Right lung (tissue), 5 donors: ENCODE measurements around the gene FAM187B. TPM values are rescaled to one million over a fixed set of nuclear protein-coding genes. Genes with fewer than 3 reads are reported as not detected.
A peak's percentile ranks its signal among the peaks of the same experiment; 100 is the strongest.
"Not testable (repeated sequence)": the region's sequence is repeated elsewhere in the genome, so short reads cannot be mapped to it uniquely, and the experiment has no call there.

ENCODE experiments used
- DNase-seq, 2 donors: peaks; one replicate each; pipeline ENCODE4 v3.0.0-alpha.2; 2013
- polyA plus RNA-seq, 5 donors: library from polyadenylated mRNA; unstranded; fragments of 120-200 nt; gene quantifications; one replicate each; pipeline versions ENCODE4 v1.2.1 to v1.2.3, GENCODE V29; 2013; ENCODE audit warnings: inconsistent platforms in 1 of 5, low replicate concordance in 1 of 5; ENCODE audit not compliant: insufficient read length in 5 of 5, insufficient read depth in 1 of 5

The FAM187B gene
- polyA plus RNA-seq, 5 donors = 0.09 to 0.18 TPM; not detected in 3

DNA sequence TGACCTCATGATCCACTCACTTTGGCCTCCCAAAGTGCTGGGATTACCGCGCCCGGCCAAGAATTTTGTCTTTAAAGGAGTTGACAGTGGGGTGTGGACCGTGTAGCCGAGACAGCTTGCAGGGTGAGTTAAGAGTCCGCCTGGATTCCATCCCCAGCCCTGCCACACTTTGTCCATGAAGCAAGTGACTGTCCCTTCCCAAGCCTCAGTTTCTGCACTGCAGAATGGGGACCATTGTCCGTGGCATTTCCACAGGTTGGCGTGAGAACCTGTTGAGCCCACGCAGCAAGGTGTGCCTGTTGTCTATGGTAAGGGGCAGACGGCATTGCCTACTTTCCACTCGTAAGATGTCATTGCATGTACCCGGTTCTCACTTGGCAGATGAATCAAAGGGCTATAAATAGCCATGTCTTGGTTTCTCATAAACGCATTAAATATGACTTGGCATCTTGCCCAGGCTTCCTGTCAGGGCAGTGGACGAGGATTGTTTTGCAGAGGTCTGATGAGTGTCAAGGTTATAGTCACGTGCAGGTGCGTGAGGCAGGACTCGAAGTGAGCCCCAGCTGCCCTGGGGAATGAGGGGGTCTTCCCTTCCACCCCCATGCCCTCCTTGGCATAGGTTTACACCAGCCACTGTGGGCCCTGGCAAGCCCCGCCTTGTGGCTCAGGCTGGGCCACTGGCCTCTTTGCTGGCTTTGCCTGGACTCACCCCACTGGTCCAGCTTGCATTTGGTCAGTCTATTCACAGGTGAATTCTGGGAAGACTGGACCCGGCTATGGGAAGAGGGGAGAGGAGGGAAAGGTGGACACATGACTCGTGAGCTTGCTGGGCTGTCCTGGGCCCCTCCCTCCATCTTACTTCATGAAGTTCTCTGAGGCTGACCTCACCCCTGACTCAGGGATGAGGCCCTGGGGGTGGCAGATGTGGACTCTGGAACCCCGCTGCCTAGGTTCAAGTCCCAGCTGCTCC is 14.6 kb downstream of the FAM187B start:
- peak; percentile 75 to 79 for DNase-seq

DNA sequence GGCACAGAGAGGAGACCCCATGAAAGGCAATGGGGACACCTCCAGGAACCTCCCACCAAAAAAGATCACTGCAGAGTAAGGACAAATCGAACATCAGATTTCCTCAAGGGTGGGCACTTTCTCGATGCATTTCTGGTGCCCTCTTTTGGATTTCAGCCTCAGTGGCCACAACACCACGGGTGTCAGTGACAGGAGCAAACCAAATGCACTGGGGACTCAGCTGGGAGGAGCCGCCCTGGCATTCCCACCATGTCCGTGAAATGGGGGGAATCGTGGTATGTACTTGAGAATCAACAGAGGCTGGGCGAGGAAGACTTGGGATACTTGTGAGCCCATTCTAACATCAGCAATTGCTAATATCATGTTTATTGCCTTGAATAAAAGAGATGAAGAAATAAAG is 16.3 kb downstream of the FAM187B start:
- no peak for DNase-seq

DNA sequence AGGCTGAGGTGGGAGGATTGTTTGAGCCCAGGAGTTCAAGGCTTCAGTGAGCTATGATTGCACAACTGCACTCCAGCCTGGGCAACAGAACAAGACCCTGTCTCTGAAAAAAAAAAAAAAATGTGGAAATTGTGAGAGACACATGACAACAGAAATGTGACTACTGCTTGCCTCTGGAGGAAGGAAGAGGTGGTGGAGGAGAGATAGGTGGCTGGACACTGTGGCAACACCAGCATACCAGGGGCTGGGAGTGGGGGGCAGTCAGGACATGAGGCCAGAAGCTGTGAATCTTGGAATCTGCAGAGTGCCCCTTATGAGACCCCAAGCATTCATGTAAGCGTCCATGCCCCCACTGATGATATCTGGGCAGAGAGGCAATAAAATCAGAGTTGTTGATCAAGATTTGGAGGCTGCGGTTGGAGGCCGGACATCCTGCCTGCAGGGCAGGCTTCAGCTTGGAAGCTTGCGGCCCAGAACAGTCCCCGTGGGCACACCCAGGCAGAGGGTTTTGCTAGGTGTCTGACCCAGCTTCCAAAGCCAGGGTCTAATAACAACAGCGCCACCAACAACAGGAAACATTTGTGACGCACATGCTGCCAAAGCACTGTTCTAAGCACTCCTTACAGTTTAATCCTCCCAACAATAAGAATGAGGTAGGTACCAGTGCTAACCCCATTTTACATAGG is 16.9 kb downstream of the FAM187B start:
- no peak for DNase-seq

DNA sequence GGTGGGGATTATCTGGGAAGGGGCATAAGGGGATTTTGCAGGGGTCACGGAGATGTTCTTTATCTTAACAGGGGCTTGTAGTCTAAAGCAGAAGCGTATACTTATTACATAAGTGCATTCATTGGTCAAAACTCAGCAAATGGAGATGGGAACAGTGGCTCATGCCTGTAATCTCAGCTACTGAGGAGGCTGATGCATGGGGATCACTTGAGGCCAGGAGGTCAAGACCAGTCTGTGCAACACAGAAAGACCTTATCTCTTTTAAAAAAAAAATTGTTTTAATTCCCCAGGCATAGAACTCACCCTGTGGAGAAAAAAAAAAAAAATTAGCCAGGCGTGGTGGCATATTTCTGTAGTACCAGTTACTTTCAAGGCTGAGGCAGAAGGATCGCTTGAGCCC is 18.9 kb downstream of the FAM187B start:
- no peak for DNase-seq

DNA sequence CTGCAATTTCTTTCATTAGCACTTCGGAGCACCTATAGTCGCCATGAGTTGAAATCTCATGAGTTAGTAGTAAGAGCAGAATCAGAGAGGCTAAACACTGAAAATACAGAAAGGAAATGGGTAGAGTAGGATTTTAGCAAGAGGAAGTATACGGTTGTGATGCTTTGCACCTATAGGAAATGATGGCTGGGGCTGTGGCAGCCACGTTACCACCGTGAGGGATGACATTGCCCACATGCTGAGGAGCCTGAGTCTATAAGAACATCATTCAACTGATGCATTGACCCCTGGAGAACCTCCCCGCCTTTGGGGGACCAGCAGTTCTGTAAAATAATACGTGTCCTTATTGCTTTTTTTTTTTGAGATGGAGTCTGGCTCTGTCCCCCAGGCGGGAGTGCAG is 20.4 kb downstream of the FAM187B start:
- no peak for DNase-seq

DNA sequence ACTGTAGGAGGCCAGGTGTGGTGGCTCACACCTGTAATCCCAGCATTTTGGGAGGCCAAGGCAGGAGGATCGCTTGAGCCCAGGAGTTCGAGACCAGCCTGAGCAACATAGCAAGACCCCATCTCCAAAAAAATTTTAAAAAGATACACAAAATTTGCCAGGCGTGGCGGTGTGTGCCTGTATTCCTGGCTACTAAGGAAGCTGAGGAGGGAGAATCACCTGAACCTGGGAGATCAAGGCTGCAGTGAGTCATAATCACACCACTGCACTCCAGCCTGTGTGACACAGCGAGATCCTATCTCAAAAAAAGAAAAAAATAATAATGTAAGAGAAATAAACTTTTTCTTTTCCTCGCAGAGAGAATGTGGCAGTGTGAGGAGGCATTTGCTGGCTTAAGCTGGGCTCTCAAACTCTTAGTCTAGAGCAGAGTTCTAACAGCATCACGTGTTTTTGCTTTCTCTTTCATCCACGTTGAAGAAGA is 21.1 kb downstream of the FAM187B start:
- DNase-seq = no peak

DNA sequence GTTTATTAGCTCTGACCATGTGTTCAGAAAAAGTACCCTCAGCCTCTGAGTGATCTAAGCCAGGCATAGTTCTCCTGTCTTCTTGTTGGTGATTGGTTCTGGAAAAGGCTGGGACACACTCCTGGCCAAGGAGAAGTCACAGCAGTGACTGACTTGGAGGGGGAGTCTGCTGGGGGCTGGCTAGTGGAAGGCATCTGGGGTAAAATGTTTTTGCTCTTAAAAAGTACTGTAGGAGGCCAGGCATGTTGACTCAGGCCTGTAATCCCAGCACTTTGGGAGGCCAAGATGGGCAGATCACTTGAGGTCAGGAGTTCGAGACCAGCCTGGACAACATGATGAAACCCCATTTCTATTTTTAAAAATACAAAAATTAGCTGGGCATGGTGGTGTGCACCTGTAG is 21.7 kb downstream of the FAM187B start:
- DNase-seq = no peak

DNA sequence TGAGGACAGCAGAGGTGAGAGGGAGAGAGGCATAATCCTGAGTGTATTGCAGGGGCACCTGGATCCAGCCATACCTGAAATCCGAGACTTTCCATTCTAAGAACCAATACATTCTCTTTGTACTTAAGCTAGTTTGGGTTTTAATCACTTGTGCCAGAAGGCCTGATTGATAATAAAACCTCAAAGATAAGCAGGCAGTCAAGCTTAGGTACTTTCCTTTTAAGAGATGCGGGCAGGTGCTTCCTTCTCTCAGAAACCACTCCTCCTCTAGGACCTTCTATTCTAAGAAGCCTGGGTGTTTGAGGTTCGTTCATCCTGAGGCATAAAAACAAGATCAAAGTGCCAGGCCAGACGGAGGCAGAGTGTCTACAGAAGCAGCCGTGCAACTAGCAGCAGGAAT is 22.2 kb downstream of the FAM187B start:
- no peak for DNase-seq

DNA sequence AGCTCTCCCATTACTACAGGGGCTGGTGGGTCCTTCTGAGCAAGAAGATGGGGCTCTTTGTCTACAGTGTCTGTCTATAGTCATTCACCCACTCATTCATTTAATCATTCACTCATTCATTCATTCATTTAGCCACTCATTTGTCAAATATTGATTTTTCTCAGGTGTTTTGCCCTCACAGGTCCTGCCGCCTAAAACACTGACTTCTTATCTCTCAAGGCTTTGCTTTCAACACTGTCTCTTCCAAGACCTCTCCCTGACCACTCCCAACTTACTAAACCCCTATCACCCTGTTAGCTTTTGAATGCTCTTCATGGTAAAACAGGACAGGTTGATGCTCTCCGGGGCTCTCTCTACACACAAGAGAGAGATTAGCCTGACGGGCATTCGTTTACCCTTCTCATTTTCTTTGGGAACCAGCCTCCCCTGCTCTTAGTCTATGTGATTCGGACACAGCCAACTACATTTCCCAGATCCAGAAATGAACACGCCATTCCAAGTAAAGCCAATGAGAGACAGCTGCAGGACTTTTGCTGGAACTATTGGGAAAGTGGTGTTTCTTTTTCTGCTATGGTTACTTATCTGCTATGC is 22.7 kb downstream of the FAM187B start:
- DNase-seq = no peak

DNA sequence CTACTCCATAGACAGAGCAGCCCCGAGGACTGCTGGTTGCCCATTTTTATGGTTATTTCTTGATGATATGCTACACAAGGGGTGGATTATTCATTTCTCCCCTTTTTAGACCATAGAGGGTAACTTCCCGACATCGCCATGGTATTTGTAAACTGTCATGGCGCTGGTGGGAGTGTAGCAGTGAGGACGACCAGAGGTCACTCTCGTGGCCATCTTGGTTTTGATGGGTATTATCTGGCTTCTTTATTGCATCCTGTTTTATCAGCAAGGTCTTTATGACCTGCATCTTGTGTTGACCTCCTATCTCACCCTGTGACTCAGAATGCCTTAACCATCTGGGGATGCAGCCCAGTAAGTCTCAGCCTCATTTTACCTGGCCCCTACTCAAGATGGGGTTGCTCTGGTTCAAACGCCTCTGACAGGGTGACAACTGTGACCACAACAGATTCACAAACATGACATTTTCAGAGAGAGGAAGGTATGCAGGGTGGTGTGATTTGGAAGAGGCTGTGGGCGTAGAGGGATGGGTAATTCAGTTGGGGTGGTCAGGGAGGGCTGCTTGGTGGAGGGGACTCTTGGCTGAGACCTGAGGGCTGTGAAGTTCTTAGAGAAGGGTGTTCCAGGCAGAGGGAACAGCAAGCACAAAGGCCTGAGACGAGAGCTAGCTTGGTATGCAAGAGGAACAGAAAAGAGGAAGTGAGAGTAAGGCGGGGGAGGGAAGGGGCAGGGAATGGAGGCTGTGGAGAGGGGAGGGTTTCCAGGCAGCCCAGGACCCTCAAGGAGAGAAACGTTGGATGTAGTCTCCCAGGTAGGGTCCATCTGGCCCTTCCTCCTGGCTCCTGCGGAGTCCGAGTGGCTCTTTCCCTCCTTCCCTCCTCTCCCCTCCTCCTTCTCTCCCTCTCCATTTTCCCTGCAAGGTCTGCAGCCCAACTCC is 23.5 kb downstream of the FAM187B start:
- no peak for DNase-seq

DNA sequence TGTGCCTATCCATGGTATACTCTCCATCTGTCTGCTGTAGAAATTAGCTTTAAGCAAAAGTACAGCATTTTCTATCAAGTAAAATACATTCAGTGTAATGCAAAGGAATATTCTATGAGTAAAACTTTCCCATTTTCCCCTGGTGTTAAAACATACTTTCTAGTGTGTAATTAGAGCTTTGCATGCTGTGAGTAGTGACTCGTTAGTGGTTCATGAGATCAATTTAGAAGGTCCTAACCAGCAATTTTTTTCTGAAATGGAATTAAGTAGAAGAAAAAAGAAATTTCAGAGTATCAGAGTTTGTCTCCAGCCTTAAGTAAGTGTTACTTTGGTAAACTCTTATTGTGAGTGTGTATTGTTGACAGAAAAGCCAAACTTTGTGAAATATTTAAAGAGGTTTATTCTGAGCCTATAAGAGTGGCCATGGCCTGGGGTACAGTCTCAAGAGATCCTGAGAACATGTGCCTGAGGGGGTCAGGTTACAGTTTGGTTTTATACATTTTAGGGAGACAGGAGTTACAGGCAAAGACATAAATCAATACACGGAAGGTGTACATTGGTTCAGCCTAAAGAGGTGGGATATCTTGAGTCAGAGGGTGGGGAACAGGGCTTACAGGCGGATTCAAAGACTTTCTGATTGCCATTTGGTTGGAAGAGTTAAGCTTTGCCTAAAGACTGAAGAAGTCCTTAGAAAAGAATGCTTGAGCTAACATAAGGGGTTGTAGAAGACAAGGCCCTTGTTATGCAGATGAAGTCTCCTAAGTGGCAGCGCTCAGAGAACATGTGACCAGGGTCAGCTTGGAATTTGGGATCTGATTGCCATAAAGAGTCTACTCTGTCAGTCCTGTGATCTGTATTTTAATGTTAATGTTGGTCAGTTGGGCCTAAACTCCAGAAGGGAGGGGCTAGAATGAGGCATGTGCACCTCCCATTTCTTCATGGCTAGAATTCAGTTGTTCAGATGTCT is 25.5 kb downstream of the FAM187B start:
- DNase-seq = no peak

DNA sequence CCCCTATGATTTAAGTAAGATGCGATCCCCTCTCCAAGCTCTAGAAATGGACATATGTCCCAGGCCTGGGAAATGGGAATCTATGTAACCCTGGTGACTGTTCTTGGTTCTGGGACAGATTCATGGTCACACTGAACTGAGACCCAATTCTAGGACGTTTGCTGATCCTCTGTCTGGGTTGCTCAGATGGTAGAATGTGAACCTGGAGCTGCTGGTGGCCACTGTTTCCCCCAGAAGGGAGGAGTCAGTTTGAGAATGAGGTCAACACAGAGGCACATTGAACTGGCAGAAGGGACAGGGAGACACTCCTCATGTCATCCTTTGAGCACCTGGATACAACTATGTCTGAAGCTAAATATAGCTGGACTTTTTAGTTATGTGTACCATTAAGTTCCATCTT is 29.1 kb downstream of the FAM187B start:
- DNase-seq = no peak

DNA sequence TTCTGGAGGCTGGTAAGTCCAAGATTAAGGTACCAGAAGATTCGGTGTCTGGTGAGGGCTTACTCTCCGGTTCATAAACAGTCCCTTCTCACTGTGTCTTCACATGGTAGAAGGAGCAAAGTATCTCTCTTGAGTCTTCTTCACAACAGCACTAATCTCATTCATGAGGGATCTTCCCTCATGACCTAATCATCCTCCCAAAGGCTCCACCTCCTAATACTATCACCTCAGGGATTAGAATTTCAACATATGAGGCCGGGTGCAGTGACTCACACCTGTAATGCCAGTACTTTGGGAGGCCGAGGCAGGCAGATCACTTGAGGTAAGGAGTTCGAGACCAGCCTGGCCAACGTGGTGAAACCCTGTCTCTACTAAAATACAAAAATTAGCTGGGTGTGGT is 31.7 kb downstream of the FAM187B start:
- not testable (repeated sequence) for DNase-seq

DNA sequence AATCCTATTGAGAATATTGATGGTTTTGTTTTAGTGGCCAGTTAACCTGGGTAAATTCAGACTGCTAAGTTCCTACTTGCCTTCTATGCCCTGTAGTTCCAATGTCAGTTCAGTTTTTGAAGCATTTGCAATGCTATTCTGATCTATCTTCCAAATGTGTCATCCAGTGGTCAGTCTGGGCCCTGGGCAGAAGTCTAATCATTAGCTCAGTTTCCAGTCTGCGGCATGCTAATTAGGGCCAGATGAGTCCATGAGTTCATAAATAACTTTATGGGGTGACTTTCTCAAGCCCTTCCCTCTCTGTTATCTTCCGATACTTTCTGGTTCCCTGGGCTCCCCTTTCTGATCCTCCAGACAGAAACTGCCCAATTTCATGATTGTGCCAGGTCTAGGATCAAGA is 32.7 kb downstream of the FAM187B start:
- no peak for DNase-seq

DNA sequence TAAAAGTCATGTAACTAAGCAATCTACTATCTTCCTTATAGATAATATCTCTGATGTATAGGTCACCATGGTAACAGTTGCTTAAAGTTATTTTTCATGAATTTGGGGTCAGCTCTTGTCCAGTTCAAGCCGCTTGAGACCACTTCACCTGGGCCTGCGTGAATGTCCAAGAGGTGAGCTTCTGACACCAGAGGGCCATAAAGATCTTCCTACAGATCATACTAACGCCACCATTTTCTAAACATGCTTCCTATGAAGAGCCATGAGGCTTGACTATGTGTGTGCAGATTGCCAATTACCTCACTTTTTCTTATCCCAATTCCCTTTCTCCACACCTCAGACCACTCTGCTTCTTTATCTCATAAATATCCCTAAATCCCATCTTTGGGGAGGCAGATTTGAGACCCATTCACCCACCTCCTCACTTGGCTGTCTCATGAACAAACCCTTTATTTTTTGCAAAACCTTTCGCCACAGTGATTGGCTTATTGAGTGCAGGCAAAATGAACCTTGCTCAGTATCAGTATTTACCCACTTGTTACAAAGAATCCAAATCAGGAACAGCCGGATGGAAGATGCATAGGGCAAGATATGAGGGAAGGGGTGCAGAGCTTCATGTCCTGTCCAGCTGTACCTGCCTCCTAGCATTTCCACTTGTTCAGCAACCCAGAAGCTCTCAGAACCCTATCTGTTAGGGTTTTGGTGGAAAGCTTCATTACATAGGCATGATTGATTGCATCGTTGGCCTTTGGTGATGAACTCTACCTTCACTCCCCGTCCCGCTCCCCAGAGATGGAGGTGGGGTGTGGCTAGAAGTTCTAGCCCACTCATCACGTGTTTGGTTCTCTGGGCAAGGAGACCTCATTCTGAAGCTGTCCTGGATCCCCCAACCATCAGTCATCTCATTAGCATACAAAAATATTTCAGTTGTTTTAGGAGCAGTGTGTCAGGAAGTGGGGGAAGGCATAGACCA is 34.2 kb downstream of the FAM187B start:
- DNase-seq = no peak

DNA sequence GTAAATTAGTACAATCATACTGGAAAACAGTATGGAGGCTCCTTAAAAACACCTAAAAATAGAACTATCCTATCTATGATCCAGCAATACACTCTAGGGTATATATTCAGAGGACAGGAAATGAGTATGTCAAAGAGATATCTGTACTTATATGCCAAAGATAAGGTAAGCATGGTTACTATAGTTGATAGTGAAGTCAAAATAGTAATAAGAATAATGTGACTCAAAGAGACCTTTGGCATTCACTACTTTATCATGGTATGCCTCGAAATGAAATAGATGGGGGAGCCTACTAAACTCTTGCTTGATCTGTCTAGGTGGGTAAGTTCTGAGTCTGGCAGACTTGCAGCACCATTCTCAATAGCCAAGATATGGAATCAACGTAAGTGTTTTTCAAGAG is 43.7 kb downstream of the FAM187B start:
- no peak for DNase-seq

DNA sequence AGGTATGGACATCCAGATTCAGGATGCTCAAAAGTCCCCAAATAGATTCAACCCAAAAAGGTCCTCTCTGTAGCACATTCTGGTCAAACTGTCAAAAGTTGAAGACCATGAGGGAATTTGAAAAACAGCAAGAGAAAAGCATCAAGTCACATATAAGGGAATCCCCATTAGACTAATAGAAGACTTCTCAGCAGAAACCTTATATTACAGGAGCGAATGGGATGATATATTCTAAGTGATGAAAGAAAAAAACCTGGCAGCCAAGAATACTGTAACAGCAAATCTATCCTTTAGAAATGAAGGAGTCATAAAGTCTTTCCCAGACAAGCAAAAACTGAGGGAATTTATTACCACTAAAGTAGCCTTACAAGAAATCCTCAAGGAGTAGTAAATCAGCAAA is 44.3 kb downstream of the FAM187B start:
- no peak for DNase-seq

DNA sequence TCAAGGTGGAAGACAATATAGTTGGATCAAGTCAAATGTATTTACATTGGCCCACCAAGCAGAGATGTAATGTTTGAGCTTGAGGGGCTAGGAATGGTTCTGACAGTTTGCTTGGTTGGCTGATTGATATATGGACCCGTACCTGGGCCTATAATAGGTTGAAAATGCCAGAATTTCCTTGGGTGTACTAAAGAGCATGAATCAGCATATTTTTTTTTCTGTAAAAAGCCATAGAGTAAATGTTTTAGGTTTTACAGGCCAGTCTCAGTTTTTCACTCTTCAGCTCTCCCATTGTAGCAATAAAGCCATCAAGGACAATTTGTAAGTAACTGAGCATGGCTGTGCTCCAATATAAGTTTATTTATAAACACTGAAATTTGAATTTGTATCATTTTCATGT is 47.2 kb downstream of the FAM187B start:
- no peak for DNase-seq

DNA sequence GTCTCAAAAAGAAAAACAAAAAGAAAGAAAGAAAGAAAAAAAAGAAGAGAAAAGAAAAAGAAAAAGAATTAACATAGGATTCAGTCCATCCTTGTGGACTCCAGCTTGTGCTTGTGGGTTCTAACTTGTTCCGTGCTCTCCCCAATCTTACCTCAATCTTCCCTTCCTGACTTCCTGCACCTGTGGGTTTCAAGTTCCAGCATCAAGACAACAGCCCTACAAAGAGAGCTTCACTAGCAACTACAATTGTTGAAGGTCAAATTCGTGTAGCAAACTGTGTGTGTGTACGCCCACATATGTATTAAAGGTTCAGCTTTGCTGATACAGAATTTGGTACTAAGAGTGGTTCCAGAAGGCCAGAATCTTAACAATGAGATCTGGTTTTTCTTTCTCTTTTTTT is 48.7 kb downstream of the FAM187B start:
- DNase-seq = no peak
